Pons (tissue), 1 donor: ENCODE results near the gene C6orf141.
A peak's percentile ranks its signal among the peaks of the same experiment; 100 is the strongest.

Experiments
- DNase-seq: peaks from one replicate; pipeline ENCODE4 v3.0.0-alpha.2; 2016; ENCODE audit warnings: low spot score

Gene C6orf141

DNA sequence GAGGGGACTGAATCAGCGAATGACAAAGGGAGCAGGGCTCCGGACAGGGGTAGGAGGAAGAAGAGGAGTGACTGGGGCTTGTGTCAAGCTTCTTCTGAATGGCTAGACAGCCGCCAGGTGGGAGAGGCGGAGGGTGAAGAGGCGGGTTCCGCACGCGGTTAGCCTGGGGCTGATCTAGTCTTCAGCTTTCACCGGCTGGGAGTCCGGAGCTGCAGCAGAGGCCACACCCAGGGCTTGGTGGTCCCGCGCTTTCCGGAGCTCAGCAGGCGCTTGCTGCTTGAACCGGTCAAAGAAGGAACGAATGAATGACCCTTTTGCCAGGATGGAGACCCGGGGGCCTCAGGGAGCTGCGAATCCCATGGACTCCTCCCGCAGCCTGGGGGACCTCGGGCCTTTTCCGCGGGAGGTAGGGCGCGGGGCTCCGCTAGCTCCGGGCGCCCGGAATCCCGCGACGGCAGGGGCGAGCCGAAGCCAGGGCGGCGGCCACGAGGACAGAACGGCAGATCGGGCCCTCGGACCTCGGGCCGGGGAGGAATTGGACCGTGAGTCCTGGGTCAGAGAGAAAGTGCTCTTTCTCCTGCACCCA is at the start of gene C6orf141:
C6orf141 (plus strand) TSS at position 177 of the 586 bp plus-strand sequence; CDS start at position 302, 125 bp downstream.
- DNase-seq = no peak

GRCh38 chr6:49504666-49505065 is 45.8 kb upstream of the C6orf141 start:
- no peak for DNase-seq

DNA sequence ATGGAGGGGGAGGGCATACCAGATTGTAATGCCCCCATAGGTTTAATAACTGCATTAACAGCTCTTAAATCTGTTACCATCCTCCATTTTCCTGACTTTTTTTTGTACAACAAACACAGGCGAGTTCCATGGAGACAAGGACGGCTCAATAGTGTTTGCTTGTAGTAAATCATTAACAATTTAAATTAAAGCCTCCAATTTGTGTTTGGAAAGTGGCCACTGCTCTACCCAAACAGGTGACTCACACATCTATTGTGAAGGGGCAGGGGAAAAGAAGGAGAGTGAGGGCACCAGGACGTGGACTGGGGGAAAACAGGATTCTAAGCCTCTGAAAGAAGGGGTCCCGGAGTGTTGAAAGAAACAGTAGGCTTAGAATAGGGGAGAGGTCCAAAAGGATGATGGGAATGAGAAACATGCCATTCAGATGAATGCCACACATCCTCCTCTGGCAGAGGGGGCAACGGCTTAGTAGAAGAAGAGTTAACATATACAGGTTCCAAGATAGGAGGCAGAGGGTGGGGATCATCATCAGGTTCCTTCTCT is 43.8 kb upstream of the C6orf141 start:
- DNase-seq = no peak

- DNase-seq = no peak
Measured at GRCh38 chr6:49509342-49509741, 41.1 kb upstream of the C6orf141 start.

- DNase-seq = no peak
Measured at GRCh38 chr6:49513153-49513989, 37.1 kb upstream of the C6orf141 start.

DNA sequence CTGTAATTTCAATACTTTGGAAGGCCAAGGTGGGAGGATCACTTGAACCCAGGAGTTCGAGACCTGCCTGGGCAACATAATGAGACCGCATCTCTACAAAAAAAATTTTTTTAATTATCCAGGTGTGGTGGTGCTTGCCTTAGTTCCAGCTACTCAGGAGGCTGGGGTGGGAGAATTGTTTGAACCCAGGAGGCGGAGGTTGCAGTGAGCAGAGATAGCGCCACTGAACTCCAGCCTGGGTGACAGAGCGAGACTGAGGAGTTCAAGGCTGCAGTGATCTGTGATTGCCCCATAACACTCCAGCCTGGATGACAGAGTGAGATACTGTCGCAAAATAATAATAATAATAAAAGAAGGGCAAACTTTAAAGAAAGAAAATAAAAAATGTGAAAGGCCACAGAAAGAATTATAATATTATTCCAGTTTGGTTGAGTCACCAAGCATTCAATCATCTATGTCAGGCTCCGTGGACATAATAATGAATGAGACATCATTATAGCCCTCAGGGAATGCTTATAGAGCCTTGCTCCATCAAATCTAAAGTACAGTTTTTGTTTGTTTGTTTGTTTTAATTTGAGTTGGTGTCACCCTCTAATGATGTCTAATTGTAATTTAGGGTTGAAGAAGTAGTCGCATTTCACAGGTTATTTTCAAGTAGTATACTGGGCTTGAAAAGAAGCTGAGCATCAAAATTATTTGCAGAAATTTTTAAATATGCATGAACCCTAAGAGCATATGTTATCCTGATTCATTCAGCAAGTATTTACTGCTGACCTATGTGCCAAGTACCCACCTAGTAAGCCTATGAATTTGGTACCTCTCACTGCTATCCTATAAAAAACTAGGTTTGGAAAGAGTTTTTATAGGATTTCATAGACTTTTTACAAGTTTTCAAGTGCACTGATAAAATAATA is 35.6 kb upstream of the C6orf141 start:
- DNase-seq = no peak

DNA sequence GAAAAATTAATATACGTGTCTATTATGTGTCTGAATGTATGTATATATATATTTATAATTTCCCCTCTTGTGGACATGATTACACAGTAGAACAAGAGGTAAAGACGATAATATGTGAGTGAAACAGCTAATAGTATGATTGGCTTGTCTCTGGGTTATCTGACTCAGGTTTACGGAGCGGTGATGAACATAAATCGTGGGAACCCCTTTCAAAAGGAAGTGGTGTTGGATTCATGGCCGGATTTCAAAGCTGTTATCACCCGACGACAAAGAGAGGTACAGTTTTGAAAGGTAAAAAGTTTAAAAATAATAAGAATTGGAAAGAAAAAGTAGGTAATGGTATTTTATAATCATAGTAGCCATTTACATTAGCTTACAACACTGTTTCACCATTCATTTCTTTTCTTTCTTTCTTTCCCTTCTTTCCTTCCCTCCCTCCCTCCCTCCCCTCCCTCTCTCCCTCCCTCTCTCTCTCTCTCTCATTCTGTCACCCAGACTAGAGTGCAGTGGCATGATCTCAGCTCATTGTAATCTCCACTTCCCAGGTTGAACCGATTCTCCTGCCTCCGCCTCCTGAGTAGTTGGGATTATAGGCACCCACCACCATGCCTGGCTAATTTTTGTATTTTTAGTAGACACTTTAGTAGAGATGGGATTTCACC is 34.9 kb upstream of the C6orf141 start:
- no peak for DNase-seq

DNA sequence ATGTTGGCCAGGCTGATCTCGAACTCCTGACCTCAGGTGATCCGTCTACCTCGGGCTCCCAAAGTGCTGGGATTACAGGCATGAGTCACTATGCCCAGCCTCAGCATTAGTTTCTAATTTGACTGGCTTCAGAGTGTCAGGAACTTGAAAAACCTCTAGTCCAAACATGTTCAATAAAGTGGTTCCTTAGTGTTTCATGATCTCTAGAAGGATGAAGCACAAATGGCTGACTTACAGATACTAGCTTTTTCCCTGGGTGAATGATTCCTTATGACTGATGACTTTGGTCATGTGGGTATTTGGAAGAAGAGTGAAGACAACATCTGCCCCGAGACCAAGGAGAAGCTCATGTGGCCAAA is 34.3 kb upstream of the C6orf141 start:
- no peak for DNase-seq

DNA sequence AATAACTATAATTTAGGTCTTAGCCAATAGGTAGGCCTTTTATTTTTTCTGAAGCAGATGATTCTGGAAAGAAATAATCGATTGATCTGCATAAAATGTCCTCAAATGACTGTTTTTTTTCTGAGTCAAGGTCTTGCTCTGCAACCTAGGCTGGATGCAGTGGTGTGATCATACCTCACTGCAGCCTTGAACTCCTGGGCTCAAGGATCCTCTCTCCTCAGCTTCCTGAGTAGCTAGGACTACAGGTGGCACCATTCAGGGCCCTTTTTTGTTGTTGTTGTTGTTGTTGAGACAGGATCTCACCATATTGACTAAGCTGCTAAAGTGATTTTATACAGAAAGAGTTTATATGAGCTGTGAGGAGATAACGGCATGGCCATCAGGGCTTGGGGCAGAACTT is 32.5 kb upstream of the C6orf141 start:
- DNase-seq = no peak

- DNase-seq = no peak
Measured at GRCh38 chr6:49519660-49520059, 30.8 kb upstream of the C6orf141 start.

GRCh38 chr6:49522710-49523593 is 27.5 kb upstream of the C6orf141 start:
- DNase-seq = no peak

GRCh38 chr6:49523901-49524300 is 26.6 kb upstream of the C6orf141 start:
- DNase-seq = no peak

- no peak for DNase-seq
Measured at GRCh38 chr6:49524541-49524940, 25.9 kb upstream of the C6orf141 start.

- DNase-seq = no peak
Measured at GRCh38 chr6:49526598-49526997, 23.9 kb upstream of the C6orf141 start.

DNA sequence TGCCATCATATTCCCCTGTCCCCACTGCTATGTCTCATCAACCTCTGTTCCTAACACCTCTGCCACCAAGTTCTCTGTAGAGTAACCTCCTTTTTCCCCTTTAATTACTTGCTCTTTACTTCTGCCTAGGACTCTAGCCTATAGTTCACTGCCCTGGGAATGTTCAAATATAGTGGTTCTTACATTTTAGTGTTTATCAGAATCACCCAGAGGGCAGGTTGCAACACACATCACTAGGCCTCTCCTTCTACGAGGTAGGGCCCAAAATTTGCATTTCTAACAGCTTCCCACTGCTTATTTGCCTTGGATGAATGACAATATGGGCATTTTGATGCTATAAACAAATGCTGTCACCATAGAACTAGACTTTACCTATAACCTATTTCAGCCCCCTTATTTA is 23.1 kb upstream of the C6orf141 start:
- DNase-seq = no peak

GRCh38 chr6:49528571-49528970 is 21.9 kb upstream of the C6orf141 start:
- DNase-seq = no peak

DNA sequence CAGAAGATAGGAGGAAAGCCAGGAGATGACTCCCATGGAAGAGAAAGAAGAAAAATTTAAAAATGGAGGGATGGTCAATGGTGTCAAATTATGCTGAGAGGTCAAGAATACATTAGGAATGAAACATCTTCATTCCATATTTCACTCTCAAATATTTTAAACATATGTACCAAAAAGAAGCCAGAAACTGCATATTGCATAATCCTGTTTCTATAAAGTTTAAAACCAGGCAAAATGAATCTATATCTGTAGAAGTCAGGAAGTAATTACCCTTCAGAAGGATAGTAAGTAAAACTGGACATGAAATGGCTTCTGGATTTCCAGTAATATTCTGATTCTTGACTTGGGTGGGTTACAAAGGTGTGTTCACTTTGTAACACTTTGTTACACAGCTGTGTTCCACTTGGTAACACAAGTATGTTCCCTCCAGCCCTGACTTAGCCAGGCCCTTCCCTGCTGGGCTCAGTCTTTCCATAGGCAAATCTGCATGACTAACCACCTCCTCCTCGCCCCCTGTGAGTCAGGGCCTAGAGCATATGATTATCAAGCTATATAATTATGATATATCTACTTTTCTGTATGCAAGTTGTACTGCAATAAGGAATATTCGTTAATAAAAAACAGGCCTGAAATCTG is 20.2 kb upstream of the C6orf141 start:
- no peak for DNase-seq

GRCh38 chr6:49531774-49532569 is 18.5 kb upstream of the C6orf141 start:
- peak; percentile 69 for DNase-seq

DNA sequence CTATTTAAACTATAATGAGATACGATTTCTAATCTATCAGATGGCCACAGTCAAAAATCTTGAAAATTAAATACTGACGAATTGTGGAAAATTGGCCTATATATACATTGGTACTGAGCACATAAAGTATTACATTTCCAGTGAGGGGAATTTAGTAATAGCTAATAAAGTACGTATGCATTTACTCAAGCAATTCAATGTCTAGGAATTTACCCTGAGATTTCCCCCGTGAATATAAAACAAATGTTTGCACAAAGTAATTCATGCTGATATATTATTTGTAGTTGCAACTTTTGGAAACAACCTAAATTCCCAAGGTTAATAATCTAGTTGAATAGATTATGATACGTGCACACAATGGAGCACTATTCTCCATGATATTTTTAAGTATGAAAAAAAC is 14.7 kb upstream of the C6orf141 start:
- no peak for DNase-seq
